Gastrocnemius medialis (tissue), 4 donors: Measurements from ENCODE around the gene PLIN4.
A peak's percentile ranks its signal among the peaks of the same experiment; 100 is the strongest.

Experiments used
- POLR2A ChIP-seq, 2 donors: fragments of 450-650 bp; IDR thresholded peaks; one replicate each; pipeline ENCODE4 v1.6.1; 2017; ENCODE audit warnings: antibody characterized with exemption in 2 of 2, mild to moderate bottlenecking in 2 of 2, moderate library complexity in 2 of 2
- TF ChIP-seq, protein P1 (sequence below), 5 experiments: fragments of 450-650 bp in 3 of 5; fragments of 200-600 bp in 2 of 5; sonication (generic) in 2 of 5; IDR thresholded peaks in 4 of 5; conservative IDR thresholded peaks in 1 of 5; 1 replicate in 4 of 5; 2 replicates in 1 of 5; pipeline ENCODE4 v1.5.1; 2016 to 2019; ENCODE audit warnings: antibody characterized with exemption in 5 of 5, mild to moderate bottlenecking in 3 of 5, moderate library complexity in 3 of 5

DNA sequence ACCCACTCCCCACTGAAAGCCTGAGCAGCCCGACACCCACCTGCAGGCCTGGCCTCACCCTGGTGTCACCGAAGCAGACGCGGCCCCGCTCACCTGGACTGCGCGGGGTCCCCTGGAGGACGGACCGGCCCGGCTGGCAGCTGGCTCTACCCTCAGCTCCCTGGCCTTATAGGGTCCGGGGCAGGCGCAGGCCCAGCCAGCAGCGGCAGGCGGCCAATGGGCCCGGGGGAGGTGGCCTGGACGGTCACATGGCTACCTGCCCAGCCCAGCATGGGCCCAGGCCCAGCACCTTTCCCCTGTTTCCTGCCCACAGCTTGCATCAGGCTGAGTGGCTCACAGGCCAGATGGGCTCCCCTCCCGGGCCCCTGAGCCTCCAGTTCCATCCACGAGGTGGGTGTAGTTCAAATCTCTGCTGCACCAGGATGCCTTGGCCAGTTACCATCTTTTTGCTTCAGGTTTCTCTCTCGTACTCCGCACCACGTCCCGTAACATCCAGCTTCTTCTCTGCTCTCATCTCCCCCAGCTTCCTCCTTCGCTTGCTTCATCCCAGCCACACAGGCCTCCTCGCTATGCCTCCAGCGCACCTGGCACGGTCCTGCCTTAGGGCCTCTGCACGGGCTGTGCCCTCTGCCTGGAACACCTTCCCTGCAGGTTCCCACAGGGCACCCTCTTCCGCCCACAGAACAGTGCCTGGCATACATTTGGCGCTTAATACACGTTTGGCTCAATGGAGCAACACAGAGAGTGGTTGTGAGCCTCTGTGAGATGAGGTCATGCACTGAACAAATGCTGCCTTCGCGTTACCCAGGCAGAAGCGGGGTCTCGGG is at the start of gene PLIN4:
- TF ChIP-seq, protein P1, sequence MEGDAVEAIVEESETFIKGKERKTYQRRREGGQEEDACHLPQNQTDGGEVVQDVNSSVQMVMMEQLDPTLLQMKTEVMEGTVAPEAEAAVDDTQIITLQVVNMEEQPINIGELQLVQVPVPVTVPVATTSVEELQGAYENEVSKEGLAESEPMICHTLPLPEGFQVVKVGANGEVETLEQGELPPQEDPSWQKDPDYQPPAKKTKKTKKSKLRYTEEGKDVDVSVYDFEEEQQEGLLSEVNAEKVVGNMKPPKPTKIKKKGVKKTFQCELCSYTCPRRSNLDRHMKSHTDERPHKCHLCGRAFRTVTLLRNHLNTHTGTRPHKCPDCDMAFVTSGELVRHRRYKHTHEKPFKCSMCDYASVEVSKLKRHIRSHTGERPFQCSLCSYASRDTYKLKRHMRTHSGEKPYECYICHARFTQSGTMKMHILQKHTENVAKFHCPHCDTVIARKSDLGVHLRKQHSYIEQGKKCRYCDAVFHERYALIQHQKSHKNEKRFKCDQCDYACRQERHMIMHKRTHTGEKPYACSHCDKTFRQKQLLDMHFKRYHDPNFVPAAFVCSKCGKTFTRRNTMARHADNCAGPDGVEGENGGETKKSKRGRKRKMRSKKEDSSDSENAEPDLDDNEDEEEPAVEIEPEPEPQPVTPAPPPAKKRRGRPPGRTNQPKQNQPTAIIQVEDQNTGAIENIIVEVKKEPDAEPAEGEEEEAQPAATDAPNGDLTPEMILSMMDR (IDR thresholded peaks at IDR 0.05 in 4 of 5, conservative IDR thresholded peaks at IDR 0.05 in 1 of 5), result no peak
- peak; percentile 94 to 95 for TF ChIP-seq POLR2A (IDR thresholded peaks at IDR 0.05)
